HG03159 (cell line): ENCODE data around the gene CAT.

ENCODE experiments used
- ATAC-seq: cut with Tn5 transposase; IDR thresholded peaks from one replicate; pipeline ENCODE4 v1.9.1; 2021; ENCODE audit warnings: mild to moderate bottlenecking, moderate library complexity; ENCODE audit not compliant: unreplicated experiment

CAT gene

DNA sequence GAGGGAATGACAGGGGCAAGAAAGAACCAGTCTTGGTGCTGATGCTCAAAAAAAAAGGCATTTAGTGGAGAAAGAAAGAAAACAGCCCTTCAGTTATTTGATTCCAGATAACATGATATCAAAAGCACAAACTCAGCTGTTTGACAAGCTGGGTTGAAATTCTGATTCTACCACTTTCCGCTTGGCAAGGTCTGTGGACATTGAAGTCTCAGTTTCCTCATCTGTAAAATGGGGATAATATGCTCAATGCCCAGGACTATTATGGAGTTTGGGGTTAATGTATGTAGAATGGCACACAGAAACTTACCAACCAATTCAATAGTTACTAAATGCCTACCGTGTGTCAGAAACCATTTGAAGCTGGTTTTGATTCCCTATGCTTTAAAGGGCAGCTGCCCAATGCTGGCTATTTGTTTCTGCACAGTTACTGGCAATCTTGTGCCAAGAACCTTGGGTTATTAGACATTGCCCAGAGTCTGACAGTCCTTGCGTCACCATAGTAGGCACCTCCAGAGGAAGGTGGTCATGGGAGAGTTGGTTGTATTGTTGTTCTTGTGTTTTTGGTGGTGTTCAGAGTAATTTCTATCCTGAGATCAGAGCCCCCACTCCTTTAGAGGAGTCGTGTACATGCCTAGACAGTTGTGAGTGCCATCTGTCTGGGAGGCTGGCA lies 55.3 kb downstream of the CAT start:
- no peak for ATAC-seq

DNA sequence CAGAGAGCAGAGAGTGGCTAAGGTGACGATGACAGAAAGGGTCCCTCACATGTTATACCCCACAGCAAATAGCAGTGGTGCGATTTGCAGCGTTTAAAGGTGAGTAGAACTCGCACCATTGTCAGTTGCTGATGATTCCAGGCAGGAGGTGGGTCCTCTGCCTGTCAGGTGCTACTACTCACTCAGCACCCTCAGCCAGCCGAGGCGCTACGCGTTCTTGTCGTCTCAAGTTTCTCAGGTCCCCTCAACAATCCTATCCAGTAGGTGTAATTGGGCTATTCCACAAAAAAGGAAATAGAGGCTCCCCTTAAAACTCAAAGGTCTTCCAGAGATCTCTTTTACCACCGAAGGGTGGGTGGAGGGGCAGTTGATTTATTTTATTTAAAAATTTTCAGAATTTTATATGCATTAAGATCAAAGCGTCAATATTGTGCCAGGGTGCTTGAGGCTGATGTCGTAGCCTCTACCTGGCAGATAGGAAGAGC lies 56.5 kb downstream of the CAT start:
- no peak for ATAC-seq

DNA sequence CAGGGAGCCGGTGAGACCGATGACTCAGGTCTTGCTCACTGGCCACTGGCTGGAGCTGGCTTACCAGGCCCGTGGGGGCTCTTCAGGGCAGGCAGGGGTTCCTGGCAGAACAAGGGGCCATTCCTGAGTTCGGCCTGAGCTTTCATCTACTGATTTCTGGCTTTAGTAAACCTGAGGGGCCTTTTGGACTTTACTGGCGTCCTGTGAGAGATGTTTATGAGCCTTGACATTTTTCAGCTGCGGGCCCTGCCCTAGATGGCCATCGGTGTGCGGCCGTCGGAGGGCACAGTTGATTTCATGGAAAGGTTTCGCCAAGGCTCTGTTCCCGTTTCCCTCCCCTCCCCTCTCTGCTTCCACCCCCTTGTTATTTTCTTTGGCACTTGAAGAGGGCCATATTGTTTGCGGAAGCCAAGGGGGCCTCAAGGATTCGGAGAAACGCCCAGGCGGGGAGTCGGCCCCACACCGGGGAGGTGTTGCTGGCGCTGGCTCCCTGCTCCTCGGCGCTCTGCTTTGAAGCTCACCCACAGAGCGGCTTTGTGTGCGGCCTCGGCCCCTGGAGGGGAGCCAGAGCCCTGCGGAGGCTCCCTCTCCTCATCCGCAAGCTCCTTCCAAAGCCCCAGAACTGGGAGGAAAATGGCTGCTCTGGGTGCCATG lies 57.1 kb downstream of the CAT start:
- no peak for ATAC-seq

DNA sequence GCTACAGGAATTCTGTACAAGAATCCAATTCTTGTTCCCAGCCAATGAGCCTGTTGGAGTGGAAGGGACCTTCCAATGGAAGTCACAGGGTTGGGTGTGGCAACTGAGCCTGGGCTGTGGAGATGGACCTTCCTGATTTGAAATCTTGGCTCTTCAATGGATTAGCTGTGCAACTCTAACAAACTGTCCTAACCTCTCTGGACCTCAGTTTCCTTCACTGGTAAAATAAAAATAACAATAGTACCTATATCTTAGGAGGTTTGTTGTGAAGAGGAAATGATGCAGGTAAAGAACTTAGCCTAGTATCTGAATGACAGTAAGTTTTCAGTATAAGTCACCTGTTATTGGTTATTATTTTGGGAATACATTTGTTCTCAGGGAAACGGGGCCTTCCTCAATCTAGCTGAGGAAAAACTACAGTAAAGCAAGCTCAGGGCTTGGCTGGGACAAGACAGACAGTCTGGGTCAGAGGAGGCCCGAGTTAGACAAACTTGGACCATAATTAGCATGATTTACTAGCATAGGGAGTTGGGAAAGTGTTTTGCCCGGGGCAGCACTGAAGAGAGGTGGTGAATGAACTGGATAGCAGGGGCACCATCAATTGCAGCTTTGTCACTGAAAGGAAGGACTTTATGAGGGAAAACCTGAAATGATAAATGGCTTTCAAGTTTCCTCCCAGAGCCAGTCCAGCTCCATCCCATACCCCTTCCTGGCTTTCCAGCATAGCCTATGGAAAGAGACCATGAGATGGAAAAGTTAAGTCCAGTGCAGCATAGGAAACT lies 61.2 kb downstream of the CAT start:
- ATAC-seq, result no peak

DNA sequence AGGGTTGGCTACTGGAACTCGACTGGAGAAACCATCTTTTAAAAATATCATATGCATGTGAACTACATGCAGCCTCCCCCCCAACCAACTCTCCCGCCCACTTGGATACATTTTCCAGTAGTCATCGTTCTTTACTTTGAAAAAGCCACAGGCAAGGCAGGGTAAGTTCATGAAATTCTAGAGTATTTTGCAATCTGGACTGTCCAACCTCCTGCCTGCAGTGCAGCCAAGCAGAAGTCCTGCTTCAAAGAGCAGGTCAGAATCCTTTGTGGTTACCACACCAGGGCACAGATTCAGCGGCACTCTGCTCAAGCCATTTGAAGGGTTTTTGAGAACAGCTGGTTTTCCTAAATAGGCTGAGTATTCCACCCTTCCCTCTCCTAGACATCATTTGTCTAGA lies 62.8 kb downstream of the CAT start:
- ATAC-seq, result no peak

DNA sequence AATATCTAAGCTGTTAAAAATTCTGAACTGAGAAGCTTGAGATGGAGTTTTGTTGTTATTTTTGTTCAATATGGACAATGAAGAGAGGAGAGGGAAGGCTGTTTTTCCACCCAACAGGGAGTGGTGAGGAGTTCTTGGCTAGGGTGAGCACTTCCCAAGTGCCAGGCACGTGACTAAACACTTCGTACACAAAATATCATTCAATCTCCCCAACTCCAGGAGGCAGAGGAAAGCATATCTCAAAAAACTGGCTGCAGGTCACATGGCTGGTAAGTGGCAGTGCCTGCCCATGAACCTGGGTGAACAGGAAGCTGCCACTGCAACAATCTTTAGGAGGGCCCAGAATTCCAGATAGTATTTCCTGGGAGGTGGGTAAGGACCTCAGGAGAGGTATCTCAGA lies 63.2 kb downstream of the CAT start:
- no peak for ATAC-seq

DNA sequence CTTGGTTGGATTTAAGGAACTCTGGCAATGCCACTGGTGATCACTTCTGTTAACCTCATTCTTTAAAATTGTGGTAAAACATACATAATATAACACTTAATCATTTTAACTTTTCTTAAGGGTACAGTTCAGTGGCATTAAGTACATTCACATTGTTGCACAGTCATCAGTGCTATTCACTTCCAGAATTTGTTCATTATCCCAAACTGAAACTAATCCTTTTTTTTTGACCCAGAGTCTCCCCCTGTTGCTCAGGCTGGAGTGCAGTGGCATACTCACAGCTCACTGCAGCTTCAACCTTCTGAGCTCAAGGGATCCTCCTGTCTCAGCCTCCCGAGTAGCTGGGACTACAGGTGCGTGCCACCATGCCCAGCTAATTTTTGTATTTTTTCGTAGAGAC lies 64.2 kb downstream of the CAT start:
- ATAC-seq, result no peak

DNA sequence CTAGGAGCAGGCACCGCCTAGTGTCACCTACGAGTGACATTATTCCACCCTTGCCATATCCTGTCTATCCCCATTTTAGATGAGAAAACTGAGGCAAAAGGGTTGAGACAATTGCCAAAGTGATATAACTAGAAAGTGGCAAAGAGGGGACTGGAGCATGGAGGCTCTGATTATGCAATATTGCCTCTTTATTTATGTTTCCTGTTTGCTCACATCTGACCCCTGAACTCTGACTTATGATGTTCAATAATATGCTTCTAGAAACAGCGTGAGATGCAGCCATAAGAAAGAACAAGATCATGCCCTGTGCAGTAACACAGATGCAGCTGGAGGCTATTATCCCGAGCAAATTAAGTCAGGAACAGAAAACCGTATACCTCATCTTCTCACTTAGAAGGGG lies 67.1 kb downstream of the CAT start:
- no peak for ATAC-seq

DNA sequence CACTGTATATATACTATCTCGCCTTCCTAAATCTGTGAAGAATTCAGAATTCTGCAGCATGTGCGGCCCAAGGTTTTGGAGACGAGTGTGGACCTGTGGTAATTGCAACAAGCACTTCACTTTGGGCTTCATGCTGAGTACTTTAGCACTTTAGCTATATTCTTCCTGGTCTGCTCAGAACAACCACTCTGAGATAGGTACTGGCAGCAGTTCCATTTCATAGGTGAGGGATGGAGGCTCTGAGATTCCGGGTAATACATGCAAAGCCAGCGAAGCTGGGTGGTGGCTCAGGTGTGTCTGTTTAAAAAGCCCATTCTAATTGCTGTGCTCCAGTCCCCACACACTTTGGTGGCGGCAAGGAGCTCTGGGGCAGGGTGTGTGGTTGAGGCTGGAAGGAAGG lies 68.4 kb downstream of the CAT start:
- ATAC-seq, result no peak

DNA sequence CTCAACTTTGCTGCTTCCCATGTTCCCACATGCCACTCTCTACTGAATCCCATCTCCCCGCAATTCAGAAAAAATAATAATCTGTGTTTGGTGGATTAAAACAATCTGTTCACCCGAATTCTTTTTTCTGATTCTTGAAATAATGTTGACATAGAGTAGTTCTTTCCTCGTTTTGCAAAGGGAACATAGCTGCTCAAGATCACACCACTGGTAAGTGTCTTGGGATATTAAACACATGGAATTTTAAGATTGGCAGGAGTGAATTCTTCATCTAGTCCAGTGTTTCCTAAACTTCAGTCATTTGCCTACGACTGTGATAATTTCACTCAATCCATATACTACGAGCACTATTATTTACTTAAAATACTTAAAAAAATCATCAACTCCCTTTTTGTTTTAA lies 68.9 kb downstream of the CAT start:
- no peak for ATAC-seq

DNA sequence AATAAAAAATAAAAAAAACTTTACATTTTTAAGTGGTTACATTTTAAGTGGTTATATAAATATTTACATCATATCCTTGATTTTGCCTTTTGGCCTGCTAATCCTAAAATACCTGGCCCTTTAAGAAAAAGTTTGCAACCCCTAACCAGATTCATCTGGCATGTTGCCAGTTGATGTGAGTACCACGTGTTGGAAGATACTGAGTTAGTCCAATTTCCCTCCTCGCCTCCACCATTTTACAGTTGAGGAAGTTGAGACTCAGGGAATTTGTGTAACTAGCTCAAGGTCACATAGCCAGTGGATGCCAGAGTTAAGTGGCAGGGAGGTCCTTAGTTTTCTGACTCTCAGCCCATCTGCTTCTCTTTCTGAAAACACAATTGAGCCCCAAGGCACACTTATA lies 69.8 kb downstream of the CAT start:
- no peak for ATAC-seq

DNA sequence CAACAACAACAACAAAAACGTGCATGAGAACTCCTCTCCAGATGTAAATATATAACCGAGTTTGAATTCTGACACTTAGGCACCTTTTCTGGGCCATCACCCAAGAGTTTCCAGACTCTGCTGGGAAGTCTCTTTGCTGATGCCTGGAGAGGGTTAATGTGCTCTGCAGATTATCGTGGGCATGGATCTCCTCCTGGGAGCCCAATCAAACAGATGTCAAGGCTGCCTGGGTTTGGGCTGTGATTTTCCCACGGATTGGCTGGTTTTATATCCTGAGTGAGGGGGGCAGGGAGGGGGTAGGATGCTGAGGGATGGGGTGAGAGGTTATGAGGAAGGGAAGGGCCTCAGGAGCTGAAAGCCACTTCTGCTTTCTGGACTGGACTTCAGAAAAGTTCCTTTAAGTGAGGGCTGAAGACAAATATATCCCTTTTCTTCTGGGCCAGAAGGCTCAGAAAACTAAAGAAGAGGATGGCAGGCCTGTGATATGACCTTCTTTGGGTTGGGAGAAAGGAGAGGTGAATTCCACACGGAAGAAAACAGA lies 70.7 kb downstream of the CAT start:
- no peak for ATAC-seq

DNA sequence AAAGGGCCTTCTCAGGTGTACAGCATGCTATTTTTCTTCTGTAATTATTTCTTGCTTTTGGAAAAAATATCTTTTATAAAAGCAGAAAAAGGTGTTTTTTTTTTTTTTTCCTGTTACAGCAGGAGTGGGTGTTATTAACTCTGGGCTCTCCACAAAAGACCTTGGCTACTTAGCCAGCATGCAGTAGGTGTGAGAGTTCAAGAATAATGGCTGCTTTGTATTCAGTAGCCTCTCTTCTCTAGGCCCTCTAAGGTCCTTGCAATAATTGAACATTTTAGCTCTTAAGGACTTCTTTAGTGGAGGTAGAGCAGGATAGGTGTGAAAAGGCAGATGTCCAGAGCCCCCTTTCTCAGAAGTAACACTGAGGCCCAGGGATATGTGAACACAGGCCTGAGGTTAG lies 71.5 kb downstream of the CAT start:
- no peak for ATAC-seq

DNA sequence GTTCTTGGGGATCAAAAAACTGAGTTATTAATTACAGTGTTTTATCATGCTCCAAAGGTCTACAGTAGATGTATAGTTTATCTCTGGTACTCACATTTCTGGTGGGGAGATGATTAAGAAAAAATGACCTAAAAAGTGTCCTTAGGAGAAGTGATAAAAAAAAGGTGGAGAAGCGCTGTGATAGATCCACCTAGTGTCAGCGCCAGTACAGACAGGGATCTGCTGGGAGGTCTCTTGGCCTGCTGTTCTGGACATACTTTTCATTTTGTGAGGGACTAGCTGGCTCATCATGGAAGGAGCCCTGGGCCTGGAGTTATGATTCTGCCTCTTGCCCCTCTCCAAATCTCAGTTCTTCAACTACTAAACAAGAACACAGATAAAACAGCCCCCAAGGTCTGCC lies 71.9 kb downstream of the CAT start:
- no peak for ATAC-seq

DNA sequence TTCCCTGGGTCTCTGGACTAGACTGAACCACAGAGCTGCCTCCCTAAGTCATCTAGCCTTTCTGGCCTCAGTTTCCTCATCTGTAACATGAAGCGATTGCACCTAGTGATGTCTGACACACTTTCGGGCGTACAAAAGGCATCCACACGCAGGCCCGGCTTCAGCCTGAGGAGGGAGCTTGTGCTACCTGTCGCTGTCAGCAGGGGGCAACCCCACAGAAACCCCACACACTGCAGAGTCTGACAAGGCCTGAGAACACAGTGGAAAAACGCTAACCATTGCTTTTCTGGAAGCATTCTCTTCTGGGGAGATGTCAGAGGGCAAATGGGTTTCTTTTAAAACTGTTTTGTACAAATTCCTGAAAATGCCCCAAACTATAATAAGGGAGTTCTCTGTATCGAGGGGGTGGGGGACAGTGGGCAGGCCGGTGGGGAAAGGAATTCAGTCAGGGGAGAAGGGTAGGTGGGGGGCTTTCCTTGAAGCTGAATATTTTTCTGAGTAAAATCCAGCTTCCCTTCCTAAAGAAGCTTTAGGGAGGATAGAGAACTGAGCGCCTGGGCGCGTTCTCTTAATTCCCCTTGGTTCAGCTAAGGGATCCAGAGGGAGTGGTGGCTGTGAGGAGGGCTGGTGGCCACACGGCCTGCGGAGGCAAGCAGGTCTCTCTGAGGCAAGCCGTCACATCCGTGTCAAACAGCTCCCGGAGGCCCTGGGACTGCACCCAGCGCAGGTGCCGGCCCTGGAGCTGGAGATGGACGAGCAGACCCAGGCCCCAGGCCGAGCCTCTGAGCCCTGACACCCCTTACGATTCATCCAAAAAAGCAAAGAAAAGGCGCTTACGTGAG lies 74.3 kb downstream of the CAT start:
- ATAC-seq, result peak; percentile 87

DNA sequence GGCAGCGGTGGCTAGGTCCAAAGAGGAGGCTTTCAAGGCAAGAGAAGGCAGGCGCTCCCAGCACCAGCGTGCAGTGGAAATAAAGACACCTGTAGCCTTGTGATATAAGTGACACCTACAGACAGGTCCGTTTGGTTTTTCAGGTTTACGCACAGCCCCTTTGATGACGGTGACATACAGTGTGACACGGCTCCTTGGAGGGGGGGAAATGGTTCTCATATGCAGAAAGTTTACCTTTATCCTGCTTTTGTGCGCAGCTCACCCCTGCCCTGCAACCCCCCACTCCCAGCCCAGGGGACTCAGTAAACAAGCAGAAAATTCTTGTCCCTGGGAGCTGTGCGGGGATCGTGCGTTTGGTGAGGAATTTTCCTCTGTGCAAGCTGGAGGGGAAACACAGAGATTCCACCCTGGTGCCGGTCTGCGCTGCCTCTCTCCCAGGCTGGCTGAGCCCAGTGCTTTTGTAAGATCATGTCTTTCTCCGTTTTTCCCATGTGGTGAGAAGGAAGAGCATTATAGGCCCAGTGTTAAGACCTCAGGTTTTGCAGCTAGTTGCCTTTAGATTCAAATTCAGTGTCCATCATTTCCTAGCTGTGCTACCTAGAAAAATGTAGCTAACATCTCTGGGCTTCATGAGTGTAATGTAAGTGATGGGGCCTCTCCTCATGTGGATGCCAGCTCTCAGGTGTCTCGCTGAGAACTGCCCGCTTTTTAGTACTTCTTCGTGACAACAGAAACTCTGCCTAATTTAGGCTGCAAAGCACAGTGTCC lies 75.1 kb downstream of the CAT start, which contains the start of gene ELF5:
TSS of gene ELF5 (minus strand) at position 113 of the 768 bp plus-strand sequence. CDS start 8,045 bp downstream, outside the sequence.
- ATAC-seq, result no peak

DNA sequence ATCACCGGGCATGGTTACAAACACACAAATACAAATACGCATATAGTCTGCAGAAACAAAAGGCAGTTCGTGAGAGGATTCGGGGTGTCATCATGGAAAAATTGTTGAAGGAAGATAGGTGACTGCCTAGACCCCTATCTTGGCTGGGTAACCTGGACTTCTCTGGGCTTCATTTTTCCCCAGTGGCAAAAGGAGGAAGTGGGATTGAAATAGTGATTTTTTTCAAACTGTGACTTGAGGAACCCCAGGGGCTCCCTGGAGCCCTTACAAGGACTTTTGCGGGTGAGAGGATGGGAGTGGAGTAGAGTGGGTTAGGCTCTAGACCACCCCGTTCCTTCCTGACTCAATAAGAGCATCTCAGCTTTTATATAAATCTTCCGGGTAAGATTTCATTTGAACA lies 75.9 kb downstream of the CAT start:
- no peak for ATAC-seq

DNA sequence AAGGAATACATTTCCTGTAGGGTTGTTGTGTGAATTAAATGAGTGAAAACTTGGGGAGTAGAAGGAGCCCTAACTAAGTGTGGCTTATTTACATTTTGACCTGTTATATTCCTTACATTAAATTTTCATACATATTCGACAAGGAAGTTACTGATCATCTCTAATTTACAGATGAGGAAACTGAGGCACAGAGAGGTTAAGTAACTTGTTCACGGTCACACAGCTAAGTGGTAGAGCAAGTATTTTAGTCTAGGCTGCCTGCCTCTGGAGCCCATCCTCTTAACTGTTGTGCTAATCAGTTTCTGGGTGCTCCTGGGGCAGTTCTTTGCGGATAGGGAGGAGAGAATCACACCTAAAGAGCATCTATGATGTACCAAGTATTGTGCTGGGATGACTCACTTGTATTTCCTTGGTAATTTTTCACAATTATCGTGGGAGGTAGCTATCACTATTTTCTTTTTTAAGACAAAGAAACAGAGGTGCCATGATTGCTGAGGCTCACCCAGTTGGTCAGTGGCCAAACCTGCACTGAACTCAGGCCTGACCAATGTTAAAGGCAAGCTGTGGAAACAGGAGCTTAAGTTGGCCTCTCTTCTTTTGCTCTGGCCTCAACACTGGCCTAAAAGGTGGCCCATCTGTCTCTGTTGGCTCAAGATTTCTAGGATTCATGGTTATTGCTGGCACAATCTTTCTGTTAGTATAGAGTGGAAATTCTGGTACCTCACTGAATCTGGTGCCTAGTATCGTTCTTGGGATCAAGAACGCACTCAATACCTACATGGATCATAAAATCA lies 77.7 kb downstream of the CAT start:
- no peak for ATAC-seq

DNA sequence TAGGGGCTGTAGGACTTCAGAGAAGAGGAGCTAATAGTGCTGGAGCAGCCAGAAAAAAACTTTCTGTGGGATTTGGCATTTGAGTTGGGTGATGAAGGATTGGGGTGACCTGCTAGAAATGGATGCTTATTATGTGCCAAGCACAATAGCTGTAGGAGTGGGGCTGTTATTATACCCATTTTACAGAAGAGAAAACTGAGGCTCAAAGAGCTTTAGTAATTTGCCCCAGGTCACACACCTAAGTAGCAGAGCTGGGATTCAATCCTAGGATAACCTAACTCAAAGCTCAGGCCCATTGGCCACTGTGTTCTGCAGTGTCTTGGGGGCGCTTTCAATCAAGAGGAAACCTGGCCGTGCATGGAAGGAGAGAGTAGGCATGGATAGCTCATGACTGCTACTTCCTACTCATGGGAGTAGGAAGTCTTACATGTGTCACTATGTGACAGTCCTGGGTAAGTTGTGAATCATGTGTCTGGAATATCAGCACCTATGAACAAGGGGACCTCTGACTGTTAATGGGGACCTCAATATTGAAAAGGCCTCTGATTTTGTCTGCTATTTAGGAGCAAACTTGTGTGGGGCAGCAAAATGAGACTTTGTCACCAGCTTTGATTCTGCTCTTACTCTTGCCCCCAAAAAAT lies 81.0 kb downstream of the CAT start:
- no peak for ATAC-seq
